ENCODE measurements around the gene ACLY.

- no peak for TF ChIP-seq CTCF (IDR thresholded peaks at IDR 0.05)
- TF ChIP-seq, protein P1, sequence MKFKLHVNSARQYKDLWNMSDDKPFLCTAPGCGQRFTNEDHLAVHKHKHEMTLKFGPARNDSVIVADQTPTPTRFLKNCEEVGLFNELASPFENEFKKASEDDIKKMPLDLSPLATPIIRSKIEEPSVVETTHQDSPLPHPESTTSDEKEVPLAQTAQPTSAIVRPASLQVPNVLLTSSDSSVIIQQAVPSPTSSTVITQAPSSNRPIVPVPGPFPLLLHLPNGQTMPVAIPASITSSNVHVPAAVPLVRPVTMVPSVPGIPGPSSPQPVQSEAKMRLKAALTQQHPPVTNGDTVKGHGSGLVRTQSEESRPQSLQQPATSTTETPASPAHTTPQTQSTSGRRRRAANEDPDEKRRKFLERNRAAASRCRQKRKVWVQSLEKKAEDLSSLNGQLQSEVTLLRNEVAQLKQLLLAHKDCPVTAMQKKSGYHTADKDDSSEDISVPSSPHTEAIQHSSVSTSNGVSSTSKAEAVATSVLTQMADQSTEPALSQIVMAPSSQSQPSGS (CRISPR knock-in tag; IDR thresholded peaks at IDR 0.05; ENCODE audit: borderline replicate concordance, low read depth): no peak
- TF ChIP-seq, protein P2, sequence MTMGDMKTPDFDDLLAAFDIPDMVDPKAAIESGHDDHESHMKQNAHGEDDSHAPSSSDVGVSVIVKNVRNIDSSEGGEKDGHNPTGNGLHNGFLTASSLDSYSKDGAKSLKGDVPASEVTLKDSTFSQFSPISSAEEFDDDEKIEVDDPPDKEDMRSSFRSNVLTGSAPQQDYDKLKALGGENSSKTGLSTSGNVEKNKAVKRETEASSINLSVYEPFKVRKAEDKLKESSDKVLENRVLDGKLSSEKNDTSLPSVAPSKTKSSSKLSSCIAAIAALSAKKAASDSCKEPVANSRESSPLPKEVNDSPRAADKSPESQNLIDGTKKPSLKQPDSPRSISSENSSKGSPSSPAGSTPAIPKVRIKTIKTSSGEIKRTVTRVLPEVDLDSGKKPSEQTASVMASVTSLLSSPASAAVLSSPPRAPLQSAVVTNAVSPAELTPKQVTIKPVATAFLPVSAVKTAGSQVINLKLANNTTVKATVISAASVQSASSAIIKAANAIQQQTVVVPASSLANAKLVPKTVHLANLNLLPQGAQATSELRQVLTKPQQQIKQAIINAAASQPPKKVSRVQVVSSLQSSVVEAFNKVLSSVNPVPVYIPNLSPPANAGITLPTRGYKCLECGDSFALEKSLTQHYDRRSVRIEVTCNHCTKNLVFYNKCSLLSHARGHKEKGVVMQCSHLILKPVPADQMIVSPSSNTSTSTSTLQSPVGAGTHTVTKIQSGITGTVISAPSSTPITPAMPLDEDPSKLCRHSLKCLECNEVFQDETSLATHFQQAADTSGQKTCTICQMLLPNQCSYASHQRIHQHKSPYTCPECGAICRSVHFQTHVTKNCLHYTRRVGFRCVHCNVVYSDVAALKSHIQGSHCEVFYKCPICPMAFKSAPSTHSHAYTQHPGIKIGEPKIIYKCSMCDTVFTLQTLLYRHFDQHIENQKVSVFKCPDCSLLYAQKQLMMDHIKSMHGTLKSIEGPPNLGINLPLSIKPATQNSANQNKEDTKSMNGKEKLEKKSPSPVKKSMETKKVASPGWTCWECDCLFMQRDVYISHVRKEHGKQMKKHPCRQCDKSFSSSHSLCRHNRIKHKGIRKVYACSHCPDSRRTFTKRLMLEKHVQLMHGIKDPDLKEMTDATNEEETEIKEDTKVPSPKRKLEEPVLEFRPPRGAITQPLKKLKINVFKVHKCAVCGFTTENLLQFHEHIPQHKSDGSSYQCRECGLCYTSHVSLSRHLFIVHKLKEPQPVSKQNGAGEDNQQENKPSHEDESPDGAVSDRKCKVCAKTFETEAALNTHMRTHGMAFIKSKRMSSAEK (CRISPR knock-in tag; IDR thresholded peaks at IDR 0.05; ENCODE audit: borderline replicate concordance): no peak
- TF ChIP-seq ETV6 (CRISPR knock-in tag; IDR thresholded peaks at IDR 0.05): no peak
- TF ChIP-seq USF2 (CRISPR knock-in tag; IDR thresholded peaks at IDR 0.05): no peak
- no peak for TF ChIP-seq TP53 (CRISPR knock-in tag; IDR thresholded peaks at IDR 0.05)
- TF ChIP-seq ZNF121 (CRISPR knock-in tag; IDR thresholded peaks at IDR 0.05): no peak
- TF ChIP-seq, protein P3, sequence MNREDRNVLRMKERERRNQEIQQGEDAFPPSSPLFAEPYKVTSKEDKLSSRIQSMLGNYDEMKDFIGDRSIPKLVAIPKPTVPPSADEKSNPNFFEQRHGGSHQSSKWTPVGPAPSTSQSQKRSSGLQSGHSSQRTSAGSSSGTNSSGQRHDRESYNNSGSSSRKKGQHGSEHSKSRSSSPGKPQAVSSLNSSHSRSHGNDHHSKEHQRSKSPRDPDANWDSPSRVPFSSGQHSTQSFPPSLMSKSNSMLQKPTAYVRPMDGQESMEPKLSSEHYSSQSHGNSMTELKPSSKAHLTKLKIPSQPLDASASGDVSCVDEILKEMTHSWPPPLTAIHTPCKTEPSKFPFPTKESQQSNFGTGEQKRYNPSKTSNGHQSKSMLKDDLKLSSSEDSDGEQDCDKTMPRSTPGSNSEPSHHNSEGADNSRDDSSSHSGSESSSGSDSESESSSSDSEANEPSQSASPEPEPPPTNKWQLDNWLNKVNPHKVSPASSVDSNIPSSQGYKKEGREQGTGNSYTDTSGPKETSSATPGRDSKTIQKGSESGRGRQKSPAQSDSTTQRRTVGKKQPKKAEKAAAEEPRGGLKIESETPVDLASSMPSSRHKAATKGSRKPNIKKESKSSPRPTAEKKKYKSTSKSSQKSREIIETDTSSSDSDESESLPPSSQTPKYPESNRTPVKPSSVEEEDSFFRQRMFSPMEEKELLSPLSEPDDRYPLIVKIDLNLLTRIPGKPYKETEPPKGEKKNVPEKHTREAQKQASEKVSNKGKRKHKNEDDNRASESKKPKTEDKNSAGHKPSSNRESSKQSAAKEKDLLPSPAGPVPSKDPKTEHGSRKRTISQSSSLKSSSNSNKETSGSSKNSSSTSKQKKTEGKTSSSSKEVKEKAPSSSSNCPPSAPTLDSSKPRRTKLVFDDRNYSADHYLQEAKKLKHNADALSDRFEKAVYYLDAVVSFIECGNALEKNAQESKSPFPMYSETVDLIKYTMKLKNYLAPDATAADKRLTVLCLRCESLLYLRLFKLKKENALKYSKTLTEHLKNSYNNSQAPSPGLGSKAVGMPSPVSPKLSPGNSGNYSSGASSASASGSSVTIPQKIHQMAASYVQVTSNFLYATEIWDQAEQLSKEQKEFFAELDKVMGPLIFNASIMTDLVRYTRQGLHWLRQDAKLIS (CRISPR knock-in tag; IDR thresholded peaks at IDR 0.05; ENCODE audit: borderline replicate concordance): no peak
- TF ChIP-seq CREB1 (CRISPR knock-in tag; IDR thresholded peaks at IDR 0.05): no peak
- TF ChIP-seq ZNF219 (CRISPR knock-in tag; IDR thresholded peaks at IDR 0.05; ENCODE audit: borderline replicate concordance): no peak
- TF ChIP-seq, protein P4, sequence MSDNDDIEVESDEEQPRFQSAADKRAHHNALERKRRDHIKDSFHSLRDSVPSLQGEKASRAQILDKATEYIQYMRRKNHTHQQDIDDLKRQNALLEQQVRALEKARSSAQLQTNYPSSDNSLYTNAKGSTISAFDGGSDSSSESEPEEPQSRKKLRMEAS (CRISPR knock-in tag; IDR thresholded peaks at IDR 0.05): no peak
- TF ChIP-seq, protein P5, sequence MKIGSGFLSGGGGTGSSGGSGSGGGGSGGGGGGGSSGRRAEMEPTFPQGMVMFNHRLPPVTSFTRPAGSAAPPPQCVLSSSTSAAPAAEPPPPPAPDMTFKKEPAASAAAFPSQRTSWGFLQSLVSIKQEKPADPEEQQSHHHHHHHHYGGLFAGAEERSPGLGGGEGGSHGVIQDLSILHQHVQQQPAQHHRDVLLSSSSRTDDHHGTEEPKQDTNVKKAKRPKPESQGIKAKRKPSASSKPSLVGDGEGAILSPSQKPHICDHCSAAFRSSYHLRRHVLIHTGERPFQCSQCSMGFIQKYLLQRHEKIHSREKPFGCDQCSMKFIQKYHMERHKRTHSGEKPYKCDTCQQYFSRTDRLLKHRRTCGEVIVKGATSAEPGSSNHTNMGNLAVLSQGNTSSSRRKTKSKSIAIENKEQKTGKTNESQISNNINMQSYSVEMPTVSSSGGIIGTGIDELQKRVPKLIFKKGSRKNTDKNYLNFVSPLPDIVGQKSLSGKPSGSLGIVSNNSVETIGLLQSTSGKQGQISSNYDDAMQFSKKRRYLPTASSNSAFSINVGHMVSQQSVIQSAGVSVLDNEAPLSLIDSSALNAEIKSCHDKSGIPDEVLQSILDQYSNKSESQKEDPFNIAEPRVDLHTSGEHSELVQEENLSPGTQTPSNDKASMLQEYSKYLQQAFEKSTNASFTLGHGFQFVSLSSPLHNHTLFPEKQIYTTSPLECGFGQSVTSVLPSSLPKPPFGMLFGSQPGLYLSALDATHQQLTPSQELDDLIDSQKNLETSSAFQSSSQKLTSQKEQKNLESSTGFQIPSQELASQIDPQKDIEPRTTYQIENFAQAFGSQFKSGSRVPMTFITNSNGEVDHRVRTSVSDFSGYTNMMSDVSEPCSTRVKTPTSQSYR (CRISPR knock-in tag; IDR thresholded peaks at IDR 0.05): no peak
- TF ChIP-seq STAT6 (CRISPR knock-in tag; conservative IDR thresholded peaks at IDR 0.05; ENCODE audit: low read depth): no peak
- TF ChIP-seq ZNF317 (CRISPR knock-in tag; IDR thresholded peaks at IDR 0.05; ENCODE audit: borderline replicate concordance, low read depth): no peak
Measured at GRCh38 chr17:41932816-41933389, 14.2 kb upstream of the ACLY start.
